Hematopoietic multipotent progenitor cell treated with erythropoietin and hydrocortisone succinate and interleukin-3 and kit ligand, for 17 days (in vitro differentiated cells): Measurements from ENCODE around the gene GPR161.
"Not testable (repeated sequence)": the region's sequence is repeated elsewhere in the genome, so short reads cannot be mapped to it uniquely, and the experiment has no call there.

Source experiments
- DNase-seq: peaks from one replicate; pipeline ENCODE4 v3.0.0-alpha.2; 2015; ENCODE audit warnings: low spot score

The GPR161 gene

GRCh38 chr1:168086438-168086837 lies 50.3 kb downstream of the GPR161 start:
- DNase-seq, result no peak

- DNase-seq, result no peak
These were observed 51.3 kb downstream of the GPR161 start for GRCh38 chr1:168085401-168085872.

- peak; percentile 73 for DNase-seq
These were observed 52.1 kb downstream of the GPR161 start for GRCh38 chr1:168084396-168085231.

GRCh38 chr1:168083456-168084325 lies 53.0 kb downstream of the GPR161 start:
- no peak for DNase-seq

GRCh38 chr1:168082008-168082876 lies 54.5 kb downstream of the GPR161 start:
- peak; percentile 82 for DNase-seq

GRCh38 chr1:168081373-168082007 lies 55.2 kb downstream of the GPR161 start:
- no peak for DNase-seq

GRCh38 chr1:168079761-168080160 lies 57.0 kb downstream of the GPR161 start:
- DNase-seq, result no peak

GRCh38 chr1:168069384-168069783 lies 67.3 kb downstream of the GPR161 start:
- DNase-seq, result no peak

GRCh38 chr1:168065506-168065905 lies 71.2 kb downstream of the GPR161 start:
- no peak for DNase-seq

- no peak for DNase-seq
These were observed 72.5 kb downstream of the GPR161 start for GRCh38 chr1:168064216-168064615.

- DNase-seq, result no peak
These were observed 78.8 kb downstream of the GPR161 start for GRCh38 chr1:168057921-168058320.

- no peak for DNase-seq
These were observed 79.4 kb downstream of the GPR161 start for GRCh38 chr1:168057355-168057754.

GRCh38 chr1:168056152-168056551 lies 80.6 kb downstream of the GPR161 start:
- DNase-seq, result not testable (repeated sequence)

- DNase-seq, result no peak
These were observed 82.6 kb downstream of the GPR161 start for GRCh38 chr1:168054117-168054516.

GRCh38 chr1:168053681-168054080 lies 83.0 kb downstream of the GPR161 start:
- DNase-seq, result no peak

GRCh38 chr1:168050880-168051279 lies 85.8 kb downstream of the GPR161 start:
- no peak for DNase-seq

- no peak for DNase-seq
These were observed 86.4 kb downstream of the GPR161 start for GRCh38 chr1:168050307-168050706.

- DNase-seq, result no peak
These were observed 91.4 kb downstream of the GPR161 start for GRCh38 chr1:168045311-168045710.

GRCh38 chr1:168042362-168042761 lies 94.4 kb downstream of the GPR161 start:
- DNase-seq, result no peak

GRCh38 chr1:168035345-168035744 lies 101.4 kb downstream of the GPR161 start:
- no peak for DNase-seq

GRCh38 chr1:168032029-168032428 lies 104.7 kb downstream of the GPR161 start:
- no peak for DNase-seq
